ENCODE measurements around the gene TMEM258. TPM values are rescaled to one million over a fixed set of nuclear protein-coding genes. Genes with fewer than 3 reads are reported as not detected.

TMEM258 gene
- total RNA-seq, 2 experiments from 2014 or later = 162 to 170 TPM

GRCh38 chr11:61752117-61752924 is 40.1 kb downstream of the TMEM258 start, which contains the start of gene MYRF:
TSS of gene MYRF (plus strand) at chr11:61752636. CDS start at chr11:61752745, 109 bp downstream.
- Mint-ChIP-seq H3K36me3 (ENCODE audit: low read depth) (no peaks in the 10 kb centered on the region), H3K4me1 (ENCODE audit: low read depth) (peaks cover 21% of the 10 kb centered on the region), H3K27ac (no peak within 1 kb of the TSS), H3K9me3 (no peaks in the 10 kb centered on the region), H3K27me3 (peaks cover 32% of the 10 kb centered on the region), H3K4me3 (peak within 1 kb of the TSS; percentile 52)
- DNase-seq (peak; percentile 62), ATAC-seq (peak; percentile 72)
- intact Hi-C loops (cut with micrococcal nuclease) = no loop called here
- peak; percentile 55 for TF ChIP-seq CTCF (IDR thresholded peaks at IDR 0.05)
- CTCF ChIA-PET = interaction anchor here (0.9 to 1.9 kb wide), 6 partner anchors 10 to 45 kb away, joined by 3 to 7 read pairs (median 4); no protein-coding TSS in a partner anchor
- POLR2A ChIA-PET = interaction anchor here (0.9 kb wide), 1 partner anchor 23 kb away, joined by 3 read pairs; no protein-coding TSS in a partner anchor

- no peak overlapping the region for H3K27ac Mint-ChIP-seq
- TF ChIP-seq CTCF (IDR thresholded peaks at IDR 0.05) = no peak
These were observed 41.0 kb downstream of the TMEM258 start for GRCh38 chr11:61751384-61751783.

GRCh38 chr11:61750631-61751273 is 41.6 kb downstream of the TMEM258 start:
- Mint-ChIP-seq H3K9me3 (no peaks in the 10 kb centered on the region), H3K4me1 (ENCODE audit: low read depth) (peaks cover 8% of the 10 kb centered on the region), H3K36me3 (ENCODE audit: low read depth) (no peaks in the 10 kb centered on the region), H3K4me3 (no peak overlapping the region), H3K27ac (no peak overlapping the region), H3K27me3 (peaks cover 32% of the 10 kb centered on the region)
- ChIA-PET POLR2A (no interaction called here), CTCF (interaction anchor here (0.7 to 1.9 kb wide), 7 partner anchors 17 to 67 kb away, joined by 3 to 7 read pairs (median 4); no protein-coding TSS in a partner anchor)
- no peak for DNase-seq
- no peak for TF ChIP-seq CTCF (IDR thresholded peaks at IDR 0.05)
- intact Hi-C loops (cut with micrococcal nuclease) = no loop called here
- ATAC-seq = no peak

More at GRCh38 chr11:61751384-61751783, 41.0 kb downstream of the TMEM258 start:
- Mint-ChIP-seq H3K36me3 (ENCODE audit: low read depth) (no peaks in the 10 kb centered on the region), H3K27me3 (peaks cover 32% of the 10 kb centered on the region), H3K4me3 (no peak overlapping the region), H3K9me3 (no peaks in the 10 kb centered on the region), H3K4me1 (ENCODE audit: low read depth) (peaks cover 13% of the 10 kb centered on the region)
- CTCF ChIA-PET = interaction anchor here (0.7 to 1.9 kb wide), 7 partner anchors 18 to 68 kb away, joined by 3 to 7 read pairs (median 4); no protein-coding TSS in a partner anchor
- DNase-seq (no peak), ATAC-seq (no peak)
- POLR2A ChIA-PET = no interaction called here
- intact Hi-C loops (cut with micrococcal nuclease) = no loop called here

GRCh38 chr11:61749591-61750217 is 42.7 kb downstream of the TMEM258 start:
- no peak for TF ChIP-seq CTCF (IDR thresholded peaks at IDR 0.05)
- Mint-ChIP-seq H3K4me1 (ENCODE audit: low read depth) (peaks cover 4% of the 10 kb centered on the region), H3K9me3 (no peaks in the 10 kb centered on the region), H3K27me3 (peaks cover 32% of the 10 kb centered on the region), H3K36me3 (ENCODE audit: low read depth) (no peaks in the 10 kb centered on the region), H3K4me3 (no peak overlapping the region), H3K27ac (no peak overlapping the region)
- POLR2A ChIA-PET = no interaction called here
- DNase-seq (no peak), ATAC-seq (no peak)
- CTCF ChIA-PET = interaction anchor here (0.7 to 1.9 kb wide), 9 partner anchors 9 to 358 kb away, joined by 3 to 10 read pairs (median 3); partner anchors contain the start of genes FEN1 and TMEM258
- intact Hi-C loops (cut with micrococcal nuclease) = no loop called here
